Mammary epithelial cell (primary cell): ENCODE results near the gene SORCS2.

Experiments used
- CTCF ChIP-seq, 2 donors: IDR thresholded peaks in 1 of 2; conservative IDR thresholded peaks in 1 of 2; 2 replicates each; pipeline ENCODE4 v1.5.1; 2011 to 2012; ENCODE audit warnings: inconsistent platforms in 2 of 2, low read length in 2 of 2, mild to moderate bottlenecking in 2 of 2, control low read depth in 1 of 2, low read depth in 1 of 2; ENCODE audit not compliant: insufficient read depth in 1 of 2; ENCODE audit errors: extremely low read depth in 1 of 2
- EZH2 ChIP-seq: IDR thresholded peaks from 2 replicates; pipeline ENCODE4 v1.6.1; 2012; ENCODE audit warnings: low read length, inconsistent platforms, borderline replicate concordance

GRCh38 chr4:7233006-7233580 lies 40.8 kb downstream of the SORCS2 start:
- TF ChIP-seq CTCF (conservative IDR thresholded peaks at IDR 0.05 in 1 of 2, IDR thresholded peaks at IDR 0.05 in 1 of 2; ENCODE audit: extremely low read depth in 1 of 2, insufficient read depth in 1 of 2, low read depth in 1 of 2, low read length in 2 of 2) (no peak), EZH2 (no peak)
